Suprapubic skin (tissue), 4 donors: ENCODE data around the gene MMP13.

Source experiments
- CTCF ChIP-seq, 2 donors: fragments of 200-600 bp in 1 of 2; fragments of 450-650 bp in 1 of 2; sonication (generic) in 1 of 2; IDR thresholded peaks; one replicate each; pipeline ENCODE4 v1.5.1; 2016 to 2019; ENCODE audit warnings: antibody characterized with exemption in 2 of 2, mild to moderate bottlenecking in 1 of 2, moderate library complexity in 1 of 2
- EP300 ChIP-seq: sonication (generic); formaldehyde crosslinking; IDR thresholded peaks from one replicate; pipeline ENCODE4 v1.6.1; 2017; ENCODE audit warnings: antibody characterized with exemption
- POLR2A ChIP-seq, 2 donors: fragments of 450-650 bp; IDR thresholded peaks; one replicate each; pipeline ENCODE4 v1.6.1; 2017; ENCODE audit warnings: antibody characterized with exemption in 2 of 2, mild to moderate bottlenecking in 2 of 2, moderate library complexity in 2 of 2
- POLR2AphosphoS5 ChIP-seq, 3 donors: sonication (generic); formaldehyde crosslinking; IDR thresholded peaks; one replicate each; pipeline ENCODE4 v1.6.1; 2017; ENCODE audit warnings: antibody characterized with exemption in 3 of 3

- TF ChIP-seq CTCF (IDR thresholded peaks at IDR 0.05) (no peak), POLR2A (IDR thresholded peaks at IDR 0.05) (no peak), EP300 (no peak), POLR2AphosphoS5 (IDR thresholded peaks at IDR 0.05) (no peak)
These were observed 12.0 kb upstream of the MMP13 start for GRCh38 chr11:102967497-102967896.
